Measurements from ENCODE around the gene BORCS8. TPM values are rescaled to one million over a fixed set of nuclear protein-coding genes. Genes with fewer than 3 reads are reported as not detected.

BORCS8 gene
- total RNA-seq, 4 donors from 2014 or later, result 11.8 to 29.1 (median 18.8) TPM

DNA sequence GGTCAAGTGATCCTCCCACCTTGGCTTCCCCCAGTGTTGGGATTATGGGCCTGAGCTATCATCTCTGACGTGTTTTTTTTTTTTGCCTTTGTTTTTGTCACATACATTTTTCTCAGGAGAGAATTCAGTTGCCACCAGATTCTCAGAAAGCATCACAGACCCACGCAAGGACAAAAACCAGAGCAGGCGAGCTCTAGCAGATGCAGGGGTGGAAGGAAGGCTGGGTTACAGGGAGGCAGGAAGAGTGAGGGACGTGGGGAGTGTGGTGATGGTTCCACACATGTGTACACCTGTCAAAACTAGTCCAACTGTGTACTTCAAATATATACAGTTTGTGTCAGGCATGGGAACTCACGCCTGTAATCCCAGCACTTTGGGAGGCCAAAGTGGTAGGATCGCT is 58.0 kb downstream of the BORCS8 start:
- Histone ChIP-seq H3K4me3 (no peak overlapping the region), H3K4me1 (peaks cover 0 to 19% (median 8%) of the 10 kb centered on the region in 4 donors), H3K9me3 (peaks cover 0 to 14% (median 2%) of the 10 kb centered on the region in 4 donors), H3K27me3 (no peaks in the 10 kb centered on the region), H3K27ac (no peak overlapping the region), H3K36me3 (peaks cover 0 to 44% (median 0%) of the 10 kb centered on the region in 3 donors)
- no peak for TF ChIP-seq EP300 (IDR thresholded peaks at IDR 0.05)
- no peak for TF ChIP-seq POLR2A (IDR thresholded peaks at IDR 0.05)
- TF ChIP-seq, protein P1, sequence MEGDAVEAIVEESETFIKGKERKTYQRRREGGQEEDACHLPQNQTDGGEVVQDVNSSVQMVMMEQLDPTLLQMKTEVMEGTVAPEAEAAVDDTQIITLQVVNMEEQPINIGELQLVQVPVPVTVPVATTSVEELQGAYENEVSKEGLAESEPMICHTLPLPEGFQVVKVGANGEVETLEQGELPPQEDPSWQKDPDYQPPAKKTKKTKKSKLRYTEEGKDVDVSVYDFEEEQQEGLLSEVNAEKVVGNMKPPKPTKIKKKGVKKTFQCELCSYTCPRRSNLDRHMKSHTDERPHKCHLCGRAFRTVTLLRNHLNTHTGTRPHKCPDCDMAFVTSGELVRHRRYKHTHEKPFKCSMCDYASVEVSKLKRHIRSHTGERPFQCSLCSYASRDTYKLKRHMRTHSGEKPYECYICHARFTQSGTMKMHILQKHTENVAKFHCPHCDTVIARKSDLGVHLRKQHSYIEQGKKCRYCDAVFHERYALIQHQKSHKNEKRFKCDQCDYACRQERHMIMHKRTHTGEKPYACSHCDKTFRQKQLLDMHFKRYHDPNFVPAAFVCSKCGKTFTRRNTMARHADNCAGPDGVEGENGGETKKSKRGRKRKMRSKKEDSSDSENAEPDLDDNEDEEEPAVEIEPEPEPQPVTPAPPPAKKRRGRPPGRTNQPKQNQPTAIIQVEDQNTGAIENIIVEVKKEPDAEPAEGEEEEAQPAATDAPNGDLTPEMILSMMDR (IDR thresholded peaks at IDR 0.05), result no peak
- WGBS, 2 donors, result 88 to 90% methylated on average over 6 of the region's 6 CpGs
- no peak for DNase-seq (ENCODE audit: low spot score in 2 of 2)

DNA sequence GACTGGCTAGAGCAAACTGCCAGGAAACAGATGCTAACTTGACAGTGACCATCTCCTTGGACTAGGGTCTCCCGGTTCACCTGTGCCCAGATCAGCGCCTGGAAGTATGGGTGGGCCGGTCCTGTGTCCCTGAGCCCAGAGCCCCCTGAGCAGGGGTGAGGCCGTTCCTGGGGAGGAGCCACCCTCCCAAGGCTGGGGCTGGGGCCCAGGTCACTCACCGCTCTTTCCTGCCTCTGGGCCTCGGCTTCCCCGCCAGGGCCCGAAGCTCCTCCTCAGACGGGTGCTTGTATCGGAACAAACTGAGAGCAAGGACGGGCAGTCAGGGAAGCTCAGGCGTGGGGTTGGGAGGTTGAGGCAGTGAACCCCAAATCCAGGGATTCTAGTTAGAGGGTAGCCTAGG is 59.0 kb downstream of the BORCS8 start:
- WGBS, 2 donors, result 92 to 96% methylated on average over 9 of the region's 12 CpGs
- TF ChIP-seq EP300 (IDR thresholded peaks at IDR 0.05), result no peak
- no peak for TF ChIP-seq POLR2A (IDR thresholded peaks at IDR 0.05)
- TF ChIP-seq, protein P1 (IDR thresholded peaks at IDR 0.05), result no peak
- peaks cover 0 to 14% (median 2%) of the 10 kb centered on the region in 4 donors for H3K9me3 ChIP-seq
- H3K27ac ChIP-seq, result no peak overlapping the region
- H3K4me3 ChIP-seq, result no peak overlapping the region
- no peak for DNase-seq (ENCODE audit: low spot score in 2 of 2)
- no peaks in the 10 kb centered on the region for H3K27me3 ChIP-seq
- H3K36me3 ChIP-seq, result peaks cover 0 to 52% (median 0%) of the 10 kb centered on the region in 3 donors
- H3K4me1 ChIP-seq, result peaks cover 0 to 18% (median 8%) of the 10 kb centered on the region in 4 donors

DNA sequence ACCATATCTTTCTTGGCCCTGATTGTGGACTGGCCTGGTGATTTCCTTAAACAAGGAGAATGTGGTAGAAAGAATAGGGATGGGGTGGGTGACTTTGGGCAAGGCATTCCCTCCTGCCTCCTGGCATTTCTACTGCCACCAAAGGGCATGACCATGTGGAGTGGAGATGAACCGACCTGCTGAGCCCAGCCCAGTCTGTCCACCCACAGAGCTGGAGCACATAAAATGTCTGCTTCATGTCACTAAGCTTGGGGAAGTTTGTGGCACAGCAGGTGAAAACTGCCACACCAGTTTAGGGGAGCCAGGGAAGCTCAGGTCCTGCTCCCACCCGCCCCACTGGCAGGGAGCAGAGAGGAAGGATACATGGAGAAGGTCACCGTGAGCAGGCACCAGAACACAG is 60.0 kb downstream of the BORCS8 start:
- 90 to 95% methylated on average over 3 of the region's 3 CpGs for WGBS, 2 donors
- TF ChIP-seq POLR2A (IDR thresholded peaks at IDR 0.05) (no peak), EP300 (IDR thresholded peaks at IDR 0.05) (no peak)
- TF ChIP-seq, protein P1 (IDR thresholded peaks at IDR 0.05), result no peak
- peaks cover 0 to 14% (median 2%) of the 10 kb centered on the region in 4 donors for H3K9me3 ChIP-seq
- no peak overlapping the region for H3K4me3 ChIP-seq
- no peaks in the 10 kb centered on the region for H3K27me3 ChIP-seq
- DNase-seq (ENCODE audit: low spot score in 2 of 2), result no peak
- peaks cover 0 to 59% (median 0%) of the 10 kb centered on the region in 3 donors for H3K36me3 ChIP-seq
- H3K27ac ChIP-seq, result no peak overlapping the region
- peaks cover 0 to 9% (median under 1%) of the 10 kb centered on the region in 4 donors for H3K4me1 ChIP-seq

Small RNA genes within 50 kb of the gene (small RNA-seq; reads per million reads assigned to genes)
- not detected for gene RNU6-1028P

Other genes starting within 250 kb of the BORCS8 start
- 10 to 100 TPM; 50.8 to 95.1 (median 65.1) TPM for gene SUGP2, start 158.6 kb downstream of the BORCS8 start, total RNA-seq
- gene ARMC6, start 158.5 kb downstream of the BORCS8 start, total RNA-seq, result 10 to 100 TPM; 20.0 to 40.8 (median 24.6) TPM
- 10 to 100 TPM; 13.8 to 25.5 (median 15.5) TPM for gene SLC25A42, start 128.2 kb downstream of the BORCS8 start, total RNA-seq
- 10 to 100 TPM; 24.1 to 32.1 (median 24.8) TPM for gene TMEM161A, start 53.7 kb downstream of the BORCS8 start, total RNA-seq
- 1 to 10 TPM in 1 of 4 donors, under 1 TPM in 1, not detected in 2; 0.21 to 3.7 TPM for gene MEF2B, start 21.9 kb downstream of the BORCS8 start, total RNA-seq
- gene RFXANK, start 106 bp upstream of the BORCS8 start, total RNA-seq, result 10 to 100 TPM; 46.3 to 62.1 (median 56.8) TPM
- gene NR2C2AP, start 11.3 kb upstream of the BORCS8 start, total RNA-seq, result 10 to 100 TPM; 13.5 to 21.3 (median 15.1) TPM
- not detected for gene NCAN, start 19.8 kb upstream of the BORCS8 start, total RNA-seq
- gene TM6SF2, start 81.1 kb upstream of the BORCS8 start, total RNA-seq, result 1 to 10 TPM in 1 of 4 donors, not detected in 3; 2.1 TPM
- 10 to 100 TPM; 21.6 to 36.0 (median 27.5) TPM for gene SUGP1, start 128.4 kb upstream of the BORCS8 start, total RNA-seq
- 100 to 1,000 TPM in 2 of 4 donors, 10 to 100 TPM in 2; 56.8 to 108 (median 97.8) TPM for gene MAU2, start 128.7 kb upstream of the BORCS8 start, total RNA-seq
- 10 to 100 TPM; 34.1 to 69.6 (median 36.8) TPM for gene GATAD2A, start 213.5 kb upstream of the BORCS8 start, total RNA-seq

Data from tibial nerve (tissue), 4 donors.